CD14-positive monocyte (primary cell): ENCODE data around the gene DLG1. TPM values are rescaled to one million over a fixed set of nuclear protein-coding genes. Genes with fewer than 3 reads are reported as not detected.

Experiments used
- DNase-seq, 3 donors: peaks; one replicate each; pipeline ENCODE4 v3.0.0-alpha.2; 2011 to 2022
- H2AFZ ChIP-seq: 2 replicates; pipeline ENCODE4 v1.6.0; 2012; ENCODE audit warnings: mild to moderate bottlenecking, low read depth, low read length, inconsistent platforms; ENCODE audit not compliant: insufficient read depth, poor library complexity, severe bottlenecking
- H3K27ac ChIP-seq, 2 donors: 1 replicate in 1 of 2; 2 replicates in 1 of 2; pipeline ENCODE4 v1.5.1; 2012 to 2013; ENCODE audit warnings: low read length in 2 of 2, control low read depth in 1 of 2, inconsistent platforms in 1 of 2, low read depth in 1 of 2, mild to moderate bottlenecking in 1 of 2
- H3K27me3 ChIP-seq, 2 donors: one replicate each; pipeline versions ENCODE4 v1.6.0 to v1.6.1; 2011 to 2013; ENCODE audit warnings: low read length in 2 of 2; ENCODE audit not compliant: control insufficient read depth in 2 of 2, insufficient read depth in 2 of 2
- H3K36me3 ChIP-seq, 2 donors: replicated peaks in 1 of 2; 1 replicate in 1 of 2; 2 replicates in 1 of 2; pipeline versions ENCODE4 v1.5.1 to v1.6.1; 2012 to 2013; ENCODE audit warnings: low read length in 2 of 2, control low read depth in 1 of 2, inconsistent platforms in 1 of 2, mild to moderate bottlenecking in 1 of 2; ENCODE audit not compliant: insufficient read depth in 2 of 2, control insufficient read depth in 1 of 2
- H3K4me1 ChIP-seq, 2 donors: 1 replicate in 1 of 2; 2 replicates in 1 of 2; pipeline versions ENCODE4 v1.5.1 to v1.6.1; 2012 to 2013; ENCODE audit warnings: low read length in 2 of 2, control low read depth in 1 of 2, inconsistent platforms in 1 of 2, mild to moderate bottlenecking in 1 of 2, moderate library complexity in 1 of 2; ENCODE audit not compliant: insufficient read depth in 2 of 2, control insufficient read depth in 1 of 2
- H3K4me2 ChIP-seq: replicated peaks from 2 replicates; pipeline ENCODE3; 2012; ENCODE audit warnings: low read length, moderate library complexity, mild to moderate bottlenecking; ENCODE audit not compliant: poor library complexity, severe bottlenecking; ENCODE audit errors: extremely low read depth
- H3K4me3 ChIP-seq, 3 experiments: fragments of 200-600 bp in 1 of 3; sonication (generic) in 1 of 3; replicated peaks in 1 of 3; 1 replicate in 2 of 3; 2 replicates in 1 of 3; pipeline ENCODE4 v1.5.1; 2011 to 2013; ENCODE audit warnings: low read length in 3 of 3, mild to moderate bottlenecking in 3 of 3, control low read depth in 2 of 3, low read depth in 2 of 3, inconsistent platforms in 1 of 3, moderate library complexity in 1 of 3
- H3K79me2 ChIP-seq: 2 replicates; pipeline ENCODE4 v1.6.0; 2012; ENCODE audit warnings: mild to moderate bottlenecking, control low read depth, inconsistent platforms, low read length, moderate library complexity; ENCODE audit not compliant: insufficient read depth
- H3K9ac ChIP-seq: 2 replicates; pipeline ENCODE4 v1.6.0; 2017; ENCODE audit warnings: low read length, mild to moderate bottlenecking; ENCODE audit not compliant: insufficient read depth, poor library complexity, severe bottlenecking
- H3K9me3 ChIP-seq, 2 donors: replicated peaks in 1 of 2; 1 replicate in 1 of 2; 2 replicates in 1 of 2; pipeline versions ENCODE4 v1.5.1 to v1.6.1; 2012 to 2013; ENCODE audit warnings: low read length in 2 of 2, control low read depth in 1 of 2; ENCODE audit not compliant: control insufficient read depth in 1 of 2, insufficient read depth in 1 of 2
- H4K20me1 ChIP-seq: 2 replicates; pipeline ENCODE4 v1.6.0; 2012; ENCODE audit warnings: mild to moderate bottlenecking, low read length, control low read depth, moderate library complexity; ENCODE audit not compliant: insufficient read depth
- H3K27ac Mint-ChIP-seq, 7 donors: one replicate each; pipeline ENCODE4 v1.8.0; 2020; ENCODE audit warnings: mild to moderate bottlenecking in 7 of 7, mixed read lengths in 7 of 7, moderate library complexity in 6 of 7, inconsistent platforms in 2 of 7
- H3K27me3 Mint-ChIP-seq, 3 donors: one replicate each; pipeline ENCODE4 v1.8.0; 2021 to 2022; ENCODE audit warnings: low read depth in 3 of 3, mild to moderate bottlenecking in 3 of 3, mixed read lengths in 3 of 3, moderate library complexity in 3 of 3, inconsistent platforms in 1 of 3
- H3K36me3 Mint-ChIP-seq, 2 donors: one replicate each; pipeline ENCODE4 v1.8.0; 2020; ENCODE audit warnings: mixed read lengths in 2 of 2, inconsistent platforms in 1 of 2, mild to moderate bottlenecking in 1 of 2
- H3K4me1 Mint-ChIP-seq: one replicate; pipeline ENCODE4 v1.8.0; 2020; ENCODE audit warnings: mild to moderate bottlenecking, mixed read lengths
- H3K4me3 Mint-ChIP-seq, 2 donors: one replicate each; pipeline ENCODE4 v1.8.0; 2020; ENCODE audit warnings: mild to moderate bottlenecking in 2 of 2, mixed read lengths in 2 of 2, moderate library complexity in 1 of 2
- H3K9me3 Mint-ChIP-seq, 7 donors: one replicate each; pipeline ENCODE4 v1.8.0; 2020 to 2022; ENCODE audit warnings: mixed read lengths in 7 of 7, mild to moderate bottlenecking in 6 of 7, moderate library complexity in 6 of 7, inconsistent platforms in 2 of 7
- WGBS: methylation state at CpG from one replicate; pipeline ENCODE4 v1.1.5; 2013; ENCODE audit warnings: missing lambda C conversion rate; ENCODE audit not compliant: insufficient coverage; 5-methylcytosine and 5-hydroxymethylcytosine counted together
- intact Hi-C, 2 donors: fragments of 100-400 bp; cut with micrococcal nuclease; formaldehyde crosslinking; loops; one replicate each; pipeline versions ENCODE4 v1.15.0 to v1.15.1; 2023
- polyA plus RNA-seq, 3 donors: library from polyadenylated mRNA; depleted of rRNA in 1 of 3; unstranded in 2 of 3; stranded (reverse) in 1 of 3; fragments of 300-500 nt in 2 of 3; fragments of >200 nt in 1 of 3; fragmentation: Illumina TruSeq in 2 of 3; gene quantifications; 1 replicate in 2 of 3; 2 replicates in 1 of 3; pipeline ENCODE4 v1.2.3, GENCODE V29; 2012 to 2021
- TF ChIP-seq, protein P1 (sequence below): fragments of 200-600 bp; IDR thresholded peaks from one replicate; pipeline ENCODE4 v1.8.0; 2022; ENCODE audit warnings: antibody characterized with exemption, mild to moderate bottlenecking

DLG1 gene
- polyA plus RNA-seq, 3 donors = 6.5 to 21.9 (median 10.2) TPM

DNA sequence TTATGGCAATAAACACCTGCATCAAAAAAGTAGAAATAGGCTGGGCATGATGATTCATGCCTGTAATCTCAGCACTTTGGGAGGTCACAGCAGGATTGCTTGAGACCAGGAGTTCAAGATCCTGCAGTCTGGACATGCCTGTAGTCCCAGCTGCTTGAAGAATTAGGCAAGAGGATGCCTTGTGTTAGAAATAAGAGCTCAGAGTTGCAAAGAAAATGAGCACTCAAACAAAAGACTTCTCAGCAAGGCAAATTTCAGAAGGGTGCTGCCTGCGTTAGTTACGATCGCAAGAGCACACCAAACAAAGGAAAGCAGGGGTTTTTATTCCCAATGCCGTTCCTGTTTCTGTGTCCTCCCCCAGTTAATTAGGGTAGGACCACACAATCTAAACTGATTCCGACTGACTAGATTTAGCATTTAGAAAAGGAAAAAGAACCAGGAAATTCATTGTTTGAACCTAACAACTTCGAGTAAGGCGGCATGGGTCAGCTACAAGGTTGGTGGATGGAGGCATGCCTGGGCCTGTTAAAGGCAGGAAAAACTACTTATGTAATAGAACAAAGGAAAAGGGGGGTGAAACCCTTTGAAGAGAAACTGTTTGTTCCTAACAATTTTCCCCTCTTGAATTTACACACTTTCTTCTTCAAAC, 55.5 kb downstream of the DLG1 start:
- no peak overlapping the region for H3K27ac Mint-ChIP-seq

DNA sequence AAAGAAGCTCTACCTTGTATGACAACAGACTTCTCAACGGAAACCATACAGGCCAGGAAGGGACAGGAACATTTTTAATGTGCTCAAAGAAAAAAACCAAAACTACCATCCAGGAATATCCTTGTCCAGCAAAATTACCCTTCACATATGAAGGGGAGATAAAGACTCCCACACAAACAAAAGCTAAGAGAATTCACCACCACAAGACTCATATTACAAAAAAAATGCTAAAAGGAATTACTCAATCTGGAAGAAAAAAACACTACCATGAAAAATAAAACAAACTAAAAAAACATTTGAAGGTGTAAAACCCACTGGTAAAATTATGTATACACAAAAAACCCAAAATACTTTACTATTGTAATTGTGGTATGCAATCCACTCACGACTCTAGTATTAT, 57.2 kb downstream of the DLG1 start:
- Mint-ChIP-seq H3K4me1 (peaks cover 9% of the 10 kb centered on the region), H3K9me3 (peaks cover 36 to 48% (median 41%) of the 10 kb centered on the region in 7 donors), H3K27ac (no peak overlapping the region), H3K36me3 (peaks cover 32 to 54% of the 10 kb centered on the region in 2 donors), H3K4me3 (no peak overlapping the region), H3K27me3 (peaks cover 0 to 1% (median 0%) of the 10 kb centered on the region in 3 donors)
- H3K36me3 ChIP-seq = peaks cover 4 to 38% of the 10 kb centered on the region in 2 donors
- no CpG with 5 or more reads among the region's 2 CpGs for WGBS
- no peak overlapping the region for H2AFZ ChIP-seq
- peaks cover 27 to 47% of the 10 kb centered on the region in 2 donors for H3K9me3 ChIP-seq
- no peak overlapping the region for H3K27ac ChIP-seq
- peaks cover 9% of the 10 kb centered on the region for H4K20me1 ChIP-seq
- TF ChIP-seq, protein P1, sequence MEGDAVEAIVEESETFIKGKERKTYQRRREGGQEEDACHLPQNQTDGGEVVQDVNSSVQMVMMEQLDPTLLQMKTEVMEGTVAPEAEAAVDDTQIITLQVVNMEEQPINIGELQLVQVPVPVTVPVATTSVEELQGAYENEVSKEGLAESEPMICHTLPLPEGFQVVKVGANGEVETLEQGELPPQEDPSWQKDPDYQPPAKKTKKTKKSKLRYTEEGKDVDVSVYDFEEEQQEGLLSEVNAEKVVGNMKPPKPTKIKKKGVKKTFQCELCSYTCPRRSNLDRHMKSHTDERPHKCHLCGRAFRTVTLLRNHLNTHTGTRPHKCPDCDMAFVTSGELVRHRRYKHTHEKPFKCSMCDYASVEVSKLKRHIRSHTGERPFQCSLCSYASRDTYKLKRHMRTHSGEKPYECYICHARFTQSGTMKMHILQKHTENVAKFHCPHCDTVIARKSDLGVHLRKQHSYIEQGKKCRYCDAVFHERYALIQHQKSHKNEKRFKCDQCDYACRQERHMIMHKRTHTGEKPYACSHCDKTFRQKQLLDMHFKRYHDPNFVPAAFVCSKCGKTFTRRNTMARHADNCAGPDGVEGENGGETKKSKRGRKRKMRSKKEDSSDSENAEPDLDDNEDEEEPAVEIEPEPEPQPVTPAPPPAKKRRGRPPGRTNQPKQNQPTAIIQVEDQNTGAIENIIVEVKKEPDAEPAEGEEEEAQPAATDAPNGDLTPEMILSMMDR = no peak
- no peak overlapping the region for H3K4me2 ChIP-seq
- DNase-seq = no peak
- H3K79me2 ChIP-seq = peaks cover 56% of the 10 kb centered on the region
- no peak overlapping the region for H3K9ac ChIP-seq
- intact Hi-C loops = no loop called here
- no peaks in the 10 kb centered on the region for H3K27me3 ChIP-seq
- H3K4me1 ChIP-seq = no peaks in the 10 kb centered on the region
- no peak overlapping the region for H3K4me3 ChIP-seq

More for the DNA sequence above, 55.5 kb downstream of the DLG1 start:
- Histone ChIP-seq H3K9me3 (peaks cover 37 to 64% of the 10 kb centered on the region in 2 donors), H3K36me3 (peaks cover 4 to 50% of the 10 kb centered on the region in 2 donors), H3K9ac (no peak overlapping the region), H3K4me3 (no peak overlapping the region), H3K4me2 (no peak overlapping the region), H3K79me2 (peaks cover 53% of the 10 kb centered on the region), H4K20me1 (peaks cover under 1% of the 10 kb centered on the region), H3K4me1 (no peaks in the 10 kb centered on the region), H2AFZ (no peak overlapping the region), H3K27ac (no peak overlapping the region), H3K27me3 (no peaks in the 10 kb centered on the region)
- intact Hi-C loops = no loop called here
- no peak overlapping the region for H3K4me3 Mint-ChIP-seq
- H3K27me3 Mint-ChIP-seq = no peaks in the 10 kb centered on the region
- H3K9me3 Mint-ChIP-seq = peaks cover 39 to 56% (median 52%) of the 10 kb centered on the region in 7 donors
- DNase-seq = no peak
- H3K4me1 Mint-ChIP-seq = peaks cover 9% of the 10 kb centered on the region
- TF ChIP-seq, protein P1 = no peak
- no CpG with 5 or more reads among the region's 7 CpGs for WGBS
- peaks cover 29 to 60% of the 10 kb centered on the region in 2 donors for H3K36me3 Mint-ChIP-seq
